ENCODE data around the gene MYADML2.

GRCh38 chr17:81916234-81917001, 30.6 kb downstream of the MYADML2 start:
- TF ChIP-seq POLR2A (IDR thresholded peaks at IDR 0.05) (no peak), POLR2AphosphoS5 (IDR thresholded peaks at IDR 0.05) (no peak), CTCF (IDR thresholded peaks at IDR 0.05 in 8 of 11, conservative IDR thresholded peaks at IDR 0.05 in 3 of 11) (no peak)
